Gastroesophageal sphincter (tissue), 4 donors: ENCODE data around the gene NGLY1. TPM values are rescaled to one million over a fixed set of nuclear protein-coding genes. Genes with fewer than 3 reads are reported as not detected.

Experiments
- ATAC-seq: fragments of 150-250 bp; one replicate; pipeline ENCODE4 v1.9.1; 2016; ENCODE audit warnings: mild to moderate bottlenecking, moderate library complexity
- H3K27ac ChIP-seq, 4 donors: fragments of 200-600 bp; sonication (generic) in 3 of 4; 1 replicate in 3 of 4; 2 replicates in 1 of 4; pipeline ENCODE4 v1.5.1; 2016 to 2019
- H3K27me3 ChIP-seq: fragments of 200-600 bp; sonication (generic); one replicate; pipeline ENCODE4 v1.5.1; 2019
- H3K36me3 ChIP-seq, 2 donors: fragments of 200-600 bp; sonication (generic); one replicate each; pipeline ENCODE4 v1.5.1; 2019; ENCODE audit warnings: control low read depth in 1 of 2
- H3K4me1 ChIP-seq, 3 donors: fragments of 200-600 bp; sonication (generic); 1 replicate in 2 of 3; 2 replicates in 1 of 3; pipeline ENCODE4 v1.5.1; 2016 to 2019; ENCODE audit warnings: control low read depth in 2 of 3
- H3K4me3 ChIP-seq, 2 donors: fragments of 200-600 bp; sonication (generic); one replicate each; pipeline ENCODE4 v1.5.1; 2019; ENCODE audit warnings: mild to moderate bottlenecking in 1 of 2, moderate library complexity in 1 of 2
- H3K9me3 ChIP-seq, 3 donors: fragments of 200-600 bp; sonication (generic); one replicate each; pipeline ENCODE4 v1.5.1; 2017 to 2019; ENCODE audit warnings: control low read depth in 2 of 3
- EP300 ChIP-seq: sonication (generic); formaldehyde crosslinking; IDR thresholded peaks from one replicate; pipeline ENCODE4 v1.6.1; 2017; ENCODE audit warnings: antibody characterized with exemption, mild to moderate bottlenecking
- POLR2A ChIP-seq, 2 donors: fragments of 450-650 bp; IDR thresholded peaks; one replicate each; pipeline ENCODE4 v1.6.1; 2017; ENCODE audit warnings: antibody characterized with exemption in 2 of 2, mild to moderate bottlenecking in 2 of 2, moderate library complexity in 1 of 2
- POLR2AphosphoS5 ChIP-seq: sonication (generic); formaldehyde crosslinking; IDR thresholded peaks from one replicate; pipeline ENCODE4 v1.6.1; 2017; ENCODE audit warnings: antibody characterized with exemption
- WGBS, 2 donors: methylation state at CpG; one replicate each; pipeline ENCODE4 v1.1.5; 2018; ENCODE audit warnings: low coverage in 1 of 2; 5-methylcytosine and 5-hydroxymethylcytosine counted together
- total RNA-seq, 4 donors: library from RNA; depleted of rRNA; stranded (reverse); fragments of >200 nt; gene quantifications; one replicate each; pipeline ENCODE4 v1.1.0, GENCODE V29; 2016
- TF ChIP-seq, protein P1 (sequence below), 4 experiments: fragments of 200-600 bp in 2 of 4; fragments of 450-650 bp in 2 of 4; sonication (generic) in 1 of 4; IDR thresholded peaks; one replicate each; pipeline ENCODE4 v1.5.1; 2017 to 2019; ENCODE audit warnings: antibody characterized with exemption in 4 of 4, mild to moderate bottlenecking in 2 of 4, moderate library complexity in 2 of 4

NGLY1 gene
- total RNA-seq, 4 donors from 2014 or later, result 20.8 to 28.2 (median 25.4) TPM

- Histone ChIP-seq H3K4me1 (no peaks in the 10 kb centered on the region), H3K36me3 (no peaks in the 10 kb centered on the region), H3K9me3 (no peaks in the 10 kb centered on the region), H3K27me3 (no peaks in the 10 kb centered on the region), H3K4me3 (no peak overlapping the region), H3K27ac (no peak overlapping the region)
- no peak for ATAC-seq
- no peak for TF ChIP-seq EP300
- TF ChIP-seq, protein P1, sequence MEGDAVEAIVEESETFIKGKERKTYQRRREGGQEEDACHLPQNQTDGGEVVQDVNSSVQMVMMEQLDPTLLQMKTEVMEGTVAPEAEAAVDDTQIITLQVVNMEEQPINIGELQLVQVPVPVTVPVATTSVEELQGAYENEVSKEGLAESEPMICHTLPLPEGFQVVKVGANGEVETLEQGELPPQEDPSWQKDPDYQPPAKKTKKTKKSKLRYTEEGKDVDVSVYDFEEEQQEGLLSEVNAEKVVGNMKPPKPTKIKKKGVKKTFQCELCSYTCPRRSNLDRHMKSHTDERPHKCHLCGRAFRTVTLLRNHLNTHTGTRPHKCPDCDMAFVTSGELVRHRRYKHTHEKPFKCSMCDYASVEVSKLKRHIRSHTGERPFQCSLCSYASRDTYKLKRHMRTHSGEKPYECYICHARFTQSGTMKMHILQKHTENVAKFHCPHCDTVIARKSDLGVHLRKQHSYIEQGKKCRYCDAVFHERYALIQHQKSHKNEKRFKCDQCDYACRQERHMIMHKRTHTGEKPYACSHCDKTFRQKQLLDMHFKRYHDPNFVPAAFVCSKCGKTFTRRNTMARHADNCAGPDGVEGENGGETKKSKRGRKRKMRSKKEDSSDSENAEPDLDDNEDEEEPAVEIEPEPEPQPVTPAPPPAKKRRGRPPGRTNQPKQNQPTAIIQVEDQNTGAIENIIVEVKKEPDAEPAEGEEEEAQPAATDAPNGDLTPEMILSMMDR (IDR thresholded peaks at IDR 0.05), result no peak
- no peak for TF ChIP-seq POLR2AphosphoS5
- no peak for TF ChIP-seq POLR2A (IDR thresholded peaks at IDR 0.05)
- WGBS, 2 donors, result 79 to 83% methylated on average over 1 of the region's 1 CpG
These were observed 99.8 kb downstream of the NGLY1 start for GRCh38 chr3:25683410-25683809.

GRCh38 chr3:25679642-25680302 is 103.5 kb downstream of the NGLY1 start:
- Histone ChIP-seq H3K36me3 (no peaks in the 10 kb centered on the region), H3K9me3 (no peaks in the 10 kb centered on the region), H3K4me3 (no peak overlapping the region), H3K4me1 (no peaks in the 10 kb centered on the region), H3K27ac (no peak overlapping the region), H3K27me3 (no peaks in the 10 kb centered on the region)
- ATAC-seq, result no peak
- 88 to 95% methylated on average over 3 of the region's 6 CpGs for WGBS, 2 donors
- TF ChIP-seq POLR2AphosphoS5 (no peak), EP300 (no peak), POLR2A (IDR thresholded peaks at IDR 0.05) (no peak)
- TF ChIP-seq, protein P1 (IDR thresholded peaks at IDR 0.05), result no peak

- no peak overlapping the region for H3K4me3 ChIP-seq
- TF ChIP-seq EP300, result no peak
- TF ChIP-seq, protein P1 (IDR thresholded peaks at IDR 0.05), result no peak
- TF ChIP-seq POLR2A (IDR thresholded peaks at IDR 0.05), result no peak
- no peak for TF ChIP-seq POLR2AphosphoS5
- no peaks in the 10 kb centered on the region for H3K27me3 ChIP-seq
- H3K27ac ChIP-seq, result no peak overlapping the region
- no peaks in the 10 kb centered on the region for H3K4me1 ChIP-seq
- no peaks in the 10 kb centered on the region for H3K9me3 ChIP-seq
- no peak for ATAC-seq
- H3K36me3 ChIP-seq, result no peaks in the 10 kb centered on the region
- no CpG with 5 or more reads among the region's 2 CpGs for WGBS, 2 donors
These were observed 104.1 kb downstream of the NGLY1 start for GRCh38 chr3:25679166-25679565.

GRCh38 chr3:25678581-25678980 is 104.7 kb downstream of the NGLY1 start:
- H3K9me3 ChIP-seq, result no peaks in the 10 kb centered on the region
- TF ChIP-seq POLR2A (IDR thresholded peaks at IDR 0.05), result no peak
- TF ChIP-seq, protein P1 (IDR thresholded peaks at IDR 0.05), result no peak
- TF ChIP-seq EP300, result no peak
- TF ChIP-seq POLR2AphosphoS5, result no peak
- H3K27me3 ChIP-seq, result no peaks in the 10 kb centered on the region
- no peak overlapping the region for H3K4me3 ChIP-seq
- no peak for ATAC-seq
- H3K4me1 ChIP-seq, result no peaks in the 10 kb centered on the region
- H3K27ac ChIP-seq, result no peak overlapping the region
- no peaks in the 10 kb centered on the region for H3K36me3 ChIP-seq

DNA sequence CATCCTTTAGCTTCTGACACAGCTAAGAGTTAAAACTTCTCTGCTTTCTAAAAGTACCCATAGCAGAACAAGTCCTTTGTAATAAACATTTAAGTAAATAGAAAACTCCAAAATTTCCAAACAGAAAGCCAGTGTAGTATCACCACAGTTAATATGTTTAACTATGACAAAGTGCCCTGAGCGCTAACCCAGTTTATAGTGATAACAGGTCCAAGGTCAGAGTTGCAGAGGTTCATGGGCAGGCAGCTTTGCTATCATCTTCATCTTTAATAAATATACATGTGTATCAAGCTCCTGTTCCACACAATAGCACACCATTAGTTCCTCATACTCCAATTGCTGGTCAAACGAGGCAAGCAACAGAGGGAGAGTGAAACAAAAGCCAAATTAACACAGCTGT is 106.1 kb downstream of the NGLY1 start:
- ATAC-seq, result no peak
- H3K4me3 ChIP-seq, result no peak overlapping the region
- no peak overlapping the region for H3K27ac ChIP-seq
- TF ChIP-seq POLR2AphosphoS5 (no peak), EP300 (no peak), POLR2A (IDR thresholded peaks at IDR 0.05) (no peak)
- TF ChIP-seq, protein P1 (IDR thresholded peaks at IDR 0.05), result no peak
- no peaks in the 10 kb centered on the region for H3K9me3 ChIP-seq
- 76 to 91% methylated on average over 2 of the region's 2 CpGs for WGBS, 2 donors
- H3K27me3 ChIP-seq, result no peaks in the 10 kb centered on the region
- no peaks in the 10 kb centered on the region for H3K36me3 ChIP-seq
- no peaks in the 10 kb centered on the region for H3K4me1 ChIP-seq
